GM21576 (cell line): ENCODE measurements around the gene CNNM1.

ENCODE experiments used
- ATAC-seq: cut with Tn5 transposase; IDR thresholded peaks from one replicate; pipeline ENCODE4 v1.9.1; 2021; ENCODE audit warnings: mild to moderate bottlenecking, moderate library complexity; ENCODE audit not compliant: unreplicated experiment

The CNNM1 gene

DNA sequence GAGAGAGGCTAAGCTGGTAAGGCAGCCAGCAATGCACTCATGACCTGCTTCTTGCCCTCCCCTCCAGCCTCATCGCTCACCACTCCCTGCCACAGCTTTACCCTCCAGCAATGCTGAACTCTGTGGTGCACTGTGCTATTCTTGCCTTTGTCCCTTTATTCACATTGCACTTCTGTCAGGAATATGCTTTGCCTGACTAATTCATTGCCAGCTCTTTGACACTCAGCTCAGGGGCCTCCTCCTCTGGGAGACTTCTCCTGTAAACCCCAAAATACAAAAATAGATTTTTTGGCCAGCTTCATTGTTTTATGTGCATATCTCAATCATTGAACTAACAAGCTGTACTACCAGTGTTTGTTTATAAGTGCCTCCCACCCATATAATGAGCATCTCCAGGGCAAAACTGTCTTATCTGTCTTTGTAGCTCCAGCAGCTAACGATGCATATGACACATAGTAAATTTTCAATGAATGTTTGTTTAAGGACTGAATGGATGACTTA is 8.2 kb downstream of the CNNM1 start:
- no peak for ATAC-seq

DNA sequence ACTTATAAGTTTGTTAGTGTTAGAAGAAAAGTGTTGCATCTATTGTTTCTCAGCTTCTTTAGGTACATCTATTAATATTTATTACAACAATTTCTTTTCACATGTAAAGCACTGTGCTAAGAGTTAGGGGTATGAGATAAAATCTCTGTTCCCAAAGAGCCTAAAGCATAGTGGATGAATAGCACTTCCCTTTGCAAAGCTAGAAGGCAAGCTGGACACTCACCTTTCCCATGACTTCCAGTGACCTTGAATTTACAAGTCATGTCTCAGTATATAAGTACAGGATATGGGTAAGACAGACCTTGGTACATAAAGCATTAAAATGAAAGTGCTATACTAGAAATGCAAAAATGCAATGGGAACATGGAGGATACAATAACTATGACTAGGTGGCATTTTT is 8.7 kb downstream of the CNNM1 start:
- ATAC-seq = no peak

DNA sequence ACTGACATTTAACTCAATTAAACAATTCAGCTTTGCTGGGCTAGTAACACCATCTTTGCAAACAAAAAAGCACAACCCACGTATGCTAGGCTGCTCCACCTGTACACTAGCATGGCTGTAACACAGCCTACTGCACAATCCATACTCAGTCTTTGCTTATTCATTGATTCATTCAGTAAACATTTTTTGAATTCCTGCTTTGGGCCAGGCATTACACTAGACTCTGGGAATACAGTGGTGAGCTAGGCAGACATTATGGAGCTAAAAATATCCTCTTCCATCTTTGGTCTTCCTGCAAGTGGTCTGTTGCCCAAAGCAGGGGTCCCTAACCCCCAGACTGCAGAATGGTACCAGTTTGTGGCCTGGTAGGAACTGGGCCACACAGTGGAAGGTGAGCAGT is 9.9 kb downstream of the CNNM1 start:
- no peak for ATAC-seq

DNA sequence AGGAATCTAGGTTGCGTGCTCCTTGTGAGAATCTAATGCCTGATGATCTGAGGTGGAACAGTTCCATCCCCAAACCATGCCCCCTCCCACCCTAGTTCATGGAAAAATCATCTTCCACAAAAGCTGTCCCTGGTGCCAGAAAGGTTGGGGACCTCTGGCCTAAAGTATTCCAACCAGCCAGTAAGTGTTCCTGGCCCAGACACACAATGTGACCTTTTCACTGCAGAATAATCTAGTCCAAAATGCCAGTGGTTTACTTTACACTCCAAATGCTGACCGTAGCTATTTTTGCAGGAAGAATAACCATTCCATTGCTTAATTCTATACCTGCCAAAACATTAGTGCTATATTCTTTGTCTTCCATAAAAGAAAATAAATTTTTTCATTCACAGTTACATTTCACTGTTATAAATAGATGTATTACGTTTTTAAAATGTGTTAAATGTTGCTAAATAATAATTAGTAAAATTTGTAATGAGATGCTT is 10.4 kb downstream of the CNNM1 start:
- no peak for ATAC-seq

DNA sequence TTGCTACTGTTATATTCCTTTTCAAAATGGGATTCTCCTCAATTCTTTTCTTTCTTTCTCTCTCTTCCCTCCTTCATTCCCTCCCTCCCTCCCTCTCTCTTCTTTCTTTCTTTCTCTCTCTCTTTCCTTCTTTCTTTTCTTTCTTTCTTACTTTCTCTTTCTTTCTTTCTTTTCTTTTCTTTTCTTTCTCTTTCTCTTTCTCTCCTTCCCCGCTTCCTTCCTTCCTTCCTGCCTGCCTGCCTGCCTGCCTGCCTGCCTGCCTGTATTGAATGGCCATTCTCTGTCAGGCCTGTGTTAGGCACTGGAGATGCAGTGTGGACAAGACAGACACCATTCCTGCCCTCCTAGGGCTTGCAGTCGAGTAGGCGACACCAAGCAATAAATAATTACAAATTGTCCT is 11.5 kb downstream of the CNNM1 start:
- ATAC-seq = no peak

DNA sequence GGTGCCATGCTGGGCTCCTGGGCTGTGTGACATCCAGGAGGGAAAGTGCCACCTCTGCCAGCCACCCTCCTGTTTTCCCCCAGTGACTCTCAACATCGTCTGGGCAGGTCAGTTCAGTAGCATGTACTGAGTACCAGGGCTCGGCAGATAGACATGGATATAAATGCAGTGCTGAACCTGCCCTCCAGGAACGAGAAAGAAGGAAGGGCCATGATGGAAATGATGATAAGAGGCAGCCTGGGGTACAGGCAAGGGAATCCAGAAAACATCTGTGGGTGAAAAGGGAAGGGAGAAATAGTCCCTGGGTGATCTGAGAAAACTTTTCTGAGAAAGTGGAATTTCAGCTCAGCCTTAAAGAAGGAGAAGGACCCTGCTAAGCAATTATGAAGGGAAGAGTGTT is 12.1 kb downstream of the CNNM1 start:
- no peak for ATAC-seq

DNA sequence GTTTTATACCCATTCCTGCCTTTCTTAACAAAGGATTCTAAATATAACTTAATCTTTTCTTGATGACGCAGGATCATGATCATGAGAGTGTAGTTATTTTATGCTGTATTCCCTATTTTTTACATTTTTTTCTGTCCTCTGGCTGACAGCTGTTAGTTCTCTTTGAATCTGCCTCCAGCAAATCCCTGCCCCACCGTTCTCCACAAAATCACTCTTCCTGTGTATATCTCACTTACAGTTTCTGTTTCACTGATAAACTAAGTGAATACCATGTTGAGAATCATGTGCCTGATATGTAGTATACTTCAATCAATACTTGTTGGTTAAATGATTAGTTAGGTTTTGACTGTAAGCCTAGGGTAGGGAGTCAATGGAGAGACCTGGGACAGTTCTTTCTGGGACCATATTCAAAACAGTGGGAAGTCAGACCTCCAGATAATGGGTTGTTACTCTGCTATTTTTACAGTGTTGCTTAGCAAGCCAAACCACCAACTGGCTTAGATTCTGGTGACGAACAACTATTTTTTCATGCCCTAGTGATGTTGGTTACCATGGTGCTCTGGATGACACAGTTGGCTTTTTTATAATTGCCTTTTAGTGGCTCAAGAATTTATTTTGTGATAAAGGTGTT is 12.8 kb downstream of the CNNM1 start:
- no peak for ATAC-seq

DNA sequence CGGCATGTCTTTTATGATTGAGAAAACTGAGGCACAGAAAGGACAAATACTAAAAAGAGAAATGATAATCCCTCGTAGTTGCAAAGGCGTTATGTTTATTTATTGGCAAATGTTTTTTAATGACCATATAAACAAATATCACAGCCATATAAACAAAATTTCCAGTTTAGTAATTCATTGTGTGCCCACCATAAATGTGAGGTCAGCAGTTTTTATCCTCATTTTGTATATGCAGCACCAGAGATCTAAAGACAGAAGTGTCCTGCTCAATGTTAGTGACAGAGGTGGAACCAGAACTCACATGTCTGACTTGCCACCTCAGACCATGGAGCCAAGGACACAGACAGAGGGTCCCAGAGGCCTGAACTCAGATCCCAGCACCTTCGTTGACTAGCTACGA is 14.1 kb downstream of the CNNM1 start:
- no peak for ATAC-seq

DNA sequence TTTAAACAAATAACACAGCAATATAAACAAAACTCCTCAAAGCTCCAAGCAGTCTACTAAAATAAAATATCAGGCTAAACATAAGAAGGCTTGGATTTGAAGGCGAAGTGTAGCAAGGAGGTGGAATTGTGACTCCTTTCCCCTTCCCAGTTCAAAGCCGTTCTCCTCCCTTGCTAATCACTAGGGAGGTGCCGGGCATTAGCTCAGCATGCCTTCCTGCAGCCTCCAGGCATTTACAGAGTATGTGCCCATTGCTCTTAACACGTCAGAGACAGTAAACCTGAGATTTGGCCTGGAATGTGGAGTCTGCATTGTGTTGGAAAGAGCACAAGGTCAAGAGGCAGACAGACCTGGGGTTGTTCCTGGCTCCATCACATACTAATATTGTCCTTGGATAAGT is 15.6 kb downstream of the CNNM1 start:
- no peak for ATAC-seq

DNA sequence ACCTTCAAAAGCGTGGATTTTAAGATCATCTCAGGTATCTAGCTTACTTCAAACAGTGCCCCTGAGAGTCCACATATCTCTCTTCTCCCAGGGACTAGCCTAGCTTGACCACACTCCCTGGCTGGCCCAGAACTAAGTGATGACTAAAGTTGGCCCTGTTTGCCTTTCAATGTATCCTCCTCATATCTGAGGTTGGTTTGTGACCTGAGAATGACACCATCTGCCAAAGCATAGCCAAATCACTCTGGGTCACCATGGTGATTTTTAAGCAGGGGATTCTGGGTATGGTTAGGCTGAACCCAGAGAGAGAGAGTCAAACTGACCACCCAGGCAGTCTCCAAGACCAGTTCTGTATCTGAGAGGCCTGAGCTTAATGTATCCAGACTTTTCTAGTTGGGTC is 16.2 kb downstream of the CNNM1 start:
- ATAC-seq = no peak

DNA sequence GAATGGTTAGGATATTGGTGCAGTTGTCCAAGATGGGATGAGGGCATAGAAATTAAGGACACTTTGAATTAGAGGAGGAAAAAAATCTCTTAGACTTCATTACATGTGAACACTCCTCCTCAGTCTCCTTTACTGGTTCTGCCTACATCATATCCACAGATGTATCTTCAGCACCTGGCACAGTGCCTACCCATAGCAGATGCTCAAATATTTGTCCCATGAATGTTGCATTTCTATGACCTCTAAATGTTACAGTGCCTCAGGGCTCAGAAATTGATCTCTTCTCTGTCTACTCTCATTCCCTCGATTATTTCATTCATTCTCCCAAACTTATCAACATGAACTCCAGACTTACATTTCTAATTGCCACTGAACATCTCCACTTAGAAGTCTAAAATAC is 17.1 kb downstream of the CNNM1 start:
- no peak for ATAC-seq

DNA sequence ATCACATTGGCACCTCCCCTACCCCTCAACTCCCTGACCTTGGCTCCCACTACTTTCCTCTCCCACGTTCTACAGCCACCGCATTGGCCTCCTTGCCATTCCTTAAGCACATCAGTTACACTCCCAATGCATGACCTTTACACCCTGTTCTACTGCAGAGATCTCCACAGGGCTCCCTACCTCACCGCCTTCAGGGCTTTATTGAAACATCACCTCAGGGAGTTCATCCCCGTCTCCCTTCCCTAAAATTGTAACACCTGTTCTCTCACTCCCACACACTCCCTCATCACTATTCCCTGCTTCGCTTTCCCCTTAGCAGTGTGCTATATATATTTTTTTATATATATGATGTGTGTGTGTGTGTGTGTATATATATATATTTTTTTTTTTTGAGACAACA is 18.5 kb downstream of the CNNM1 start:
- ATAC-seq = no peak

DNA sequence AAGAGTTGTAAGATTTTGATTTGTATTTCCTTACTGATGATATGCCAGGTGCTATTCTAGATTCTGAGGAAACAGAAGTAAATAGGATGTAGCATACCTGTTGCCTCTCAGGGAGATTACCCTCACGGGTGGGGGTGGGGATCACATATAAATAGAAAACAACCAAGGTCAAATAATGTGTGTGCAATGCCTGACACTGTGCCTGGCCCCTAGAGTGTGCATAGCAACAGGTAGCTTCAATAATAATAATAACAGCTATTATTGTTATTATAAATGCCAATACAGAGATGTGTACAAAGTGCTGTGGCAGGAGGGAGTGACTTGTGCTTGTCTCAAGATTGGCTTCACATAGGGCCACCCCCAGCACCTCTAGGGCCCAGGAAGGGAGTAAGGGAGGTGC is 24.0 kb downstream of the CNNM1 start:
- no peak for ATAC-seq

DNA sequence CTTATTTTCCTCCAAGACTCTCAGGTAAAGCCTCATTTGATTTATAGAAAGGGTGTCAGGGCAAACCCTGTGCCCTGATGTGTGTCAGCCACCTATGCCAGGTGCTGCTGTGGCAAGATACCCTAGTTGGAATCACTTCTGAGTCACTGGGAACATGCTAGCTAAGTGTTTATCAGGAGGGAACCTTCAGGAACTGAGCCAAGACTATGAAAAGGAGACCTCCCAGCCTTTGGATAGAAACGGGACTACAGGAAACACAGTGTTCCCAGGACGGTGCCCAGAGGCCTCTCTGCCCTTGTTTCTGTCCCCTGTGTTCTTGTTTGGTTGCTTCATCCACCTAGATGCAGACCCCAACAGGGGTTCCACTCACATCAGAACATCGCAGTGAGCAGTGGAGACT is 28.5 kb downstream of the CNNM1 start:
- ATAC-seq = no peak

DNA sequence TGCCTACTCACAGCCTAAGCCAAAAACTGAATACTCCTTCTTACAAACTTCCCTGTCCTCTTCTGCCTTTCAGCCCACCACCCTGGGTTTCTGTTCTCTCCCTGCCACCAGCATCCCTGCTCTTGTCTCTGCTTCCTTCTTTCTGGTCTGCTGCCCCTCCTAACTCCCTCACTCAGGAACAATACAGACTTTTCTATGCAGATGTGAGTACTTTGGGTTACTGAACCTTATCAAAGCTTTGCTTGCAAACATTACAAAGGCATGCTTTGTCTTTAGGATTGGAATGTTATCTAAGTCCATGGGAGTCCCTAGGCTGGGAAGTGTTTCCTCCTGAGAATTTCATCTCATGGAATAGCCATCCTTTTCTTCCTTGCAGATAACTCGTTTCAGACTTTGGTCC is 28.9 kb downstream of the CNNM1 start:
- no peak for ATAC-seq

DNA sequence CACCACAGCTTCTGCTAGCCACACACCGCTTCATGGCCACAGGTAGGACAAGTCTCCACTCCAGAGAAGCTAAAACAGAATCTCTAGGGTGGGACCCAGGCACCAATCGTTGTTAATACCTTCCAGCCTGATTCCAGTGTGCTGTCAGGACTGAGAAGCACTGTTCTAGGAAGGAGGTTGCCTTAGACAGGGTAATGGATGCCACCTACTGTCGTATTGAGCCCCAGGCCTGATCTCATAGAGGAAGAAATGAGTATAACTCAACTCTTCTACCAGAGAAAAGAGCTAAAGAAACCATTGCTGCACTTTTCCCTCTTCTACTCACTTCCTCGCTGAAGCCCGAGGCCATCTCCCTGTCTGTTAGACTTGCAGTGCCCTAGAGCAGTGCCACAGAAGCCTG is 31.8 kb downstream of the CNNM1 start:
- no peak for ATAC-seq

DNA sequence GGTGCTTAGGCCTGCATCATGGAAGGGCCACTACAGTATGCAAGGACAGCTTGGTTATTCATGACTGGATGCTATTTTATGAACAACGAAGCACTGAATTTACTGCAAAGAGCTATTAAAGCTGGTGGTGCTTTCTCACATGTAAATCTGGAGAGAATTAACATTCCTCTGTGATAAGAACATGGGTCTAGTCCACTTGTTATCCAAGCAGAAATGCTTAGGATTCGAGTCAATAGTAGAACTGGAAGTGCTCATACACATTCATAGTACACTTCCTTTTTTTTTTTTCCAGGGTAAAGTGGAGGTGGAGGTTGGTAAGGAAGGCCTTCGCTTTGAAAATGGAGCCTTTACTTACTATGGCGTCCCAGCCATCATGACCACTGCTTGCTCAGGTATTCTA is 35.0 kb downstream of the CNNM1 start:
- ATAC-seq = no peak

DNA sequence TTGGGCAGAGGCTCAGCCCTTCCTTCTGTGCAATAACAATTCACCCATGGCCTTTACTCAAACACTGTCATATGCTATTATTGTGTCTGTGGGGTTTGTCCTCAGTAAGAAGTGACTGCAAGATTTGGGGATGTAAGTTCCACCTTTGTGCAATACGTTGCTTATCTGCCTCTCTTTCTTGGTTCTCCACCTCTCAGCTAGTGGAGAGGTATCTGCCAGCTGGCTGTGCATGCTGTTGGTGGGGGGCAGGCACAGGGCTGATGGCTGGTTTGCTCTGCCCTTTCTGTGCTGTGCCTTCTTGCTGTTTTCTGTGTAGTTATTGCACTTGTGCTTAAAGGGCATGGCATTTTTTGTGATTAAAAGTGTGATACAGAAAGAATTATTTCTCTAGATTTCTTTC is 36.2 kb downstream of the CNNM1 start:
- no peak for ATAC-seq

DNA sequence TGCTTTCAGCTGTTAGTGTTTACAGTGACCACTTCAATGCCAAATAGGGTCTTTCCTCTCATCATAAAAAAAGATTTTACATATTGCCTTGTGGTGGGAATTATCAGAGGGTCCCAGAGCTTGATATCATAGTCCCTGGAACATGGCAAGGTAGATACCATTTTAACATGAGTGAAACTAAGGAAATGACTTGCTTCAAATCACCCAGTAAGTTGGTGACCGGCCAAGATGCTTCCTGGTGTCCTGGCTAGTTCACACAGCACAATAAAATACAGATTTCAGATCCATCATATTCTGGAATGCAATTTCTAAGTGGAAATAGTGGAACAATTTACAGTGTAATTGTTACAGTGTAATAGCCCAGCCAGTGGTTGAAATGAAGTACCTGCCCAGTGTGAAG is 36.6 kb downstream of the CNNM1 start:
- ATAC-seq = no peak

DNA sequence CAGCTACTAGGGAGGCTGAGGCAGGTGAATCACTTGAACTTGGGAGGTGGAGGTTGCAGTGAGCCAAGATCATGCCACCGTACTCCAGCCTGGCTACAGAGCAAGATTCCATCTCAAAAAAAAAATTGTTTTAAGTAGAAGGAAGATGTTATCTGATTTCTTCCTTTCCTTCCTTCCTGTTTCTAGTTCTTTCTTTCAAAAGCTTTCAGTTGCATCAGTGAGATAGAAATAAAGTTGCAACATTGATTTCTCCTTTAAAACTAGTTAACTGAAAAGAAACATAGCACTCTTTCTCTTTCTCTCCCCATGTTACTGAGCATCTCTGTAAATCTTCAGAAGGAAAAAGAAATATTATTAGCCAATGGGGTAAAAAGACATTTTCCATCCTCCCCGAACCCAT is 37.5 kb downstream of the CNNM1 start:
- no peak for ATAC-seq

DNA sequence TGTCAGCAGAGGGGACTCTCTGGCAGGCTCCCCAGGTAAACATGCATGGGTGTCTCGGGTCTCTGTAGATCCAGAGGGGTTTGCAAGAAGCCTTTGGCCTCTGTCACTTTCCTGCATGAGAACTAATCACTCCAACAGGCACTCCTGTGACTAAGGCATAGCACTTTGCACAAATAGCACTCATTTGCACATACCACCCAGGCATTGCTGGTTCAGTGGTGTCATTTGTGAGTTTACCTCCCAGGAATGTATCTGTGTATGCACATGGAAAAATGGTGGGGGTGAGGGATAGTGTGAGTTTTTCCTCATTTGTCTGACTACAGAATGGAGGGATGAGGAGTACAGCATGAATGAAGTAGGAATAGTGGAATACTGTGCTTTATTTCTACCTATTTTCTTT is 39.5 kb downstream of the CNNM1 start:
- no peak for ATAC-seq

DNA sequence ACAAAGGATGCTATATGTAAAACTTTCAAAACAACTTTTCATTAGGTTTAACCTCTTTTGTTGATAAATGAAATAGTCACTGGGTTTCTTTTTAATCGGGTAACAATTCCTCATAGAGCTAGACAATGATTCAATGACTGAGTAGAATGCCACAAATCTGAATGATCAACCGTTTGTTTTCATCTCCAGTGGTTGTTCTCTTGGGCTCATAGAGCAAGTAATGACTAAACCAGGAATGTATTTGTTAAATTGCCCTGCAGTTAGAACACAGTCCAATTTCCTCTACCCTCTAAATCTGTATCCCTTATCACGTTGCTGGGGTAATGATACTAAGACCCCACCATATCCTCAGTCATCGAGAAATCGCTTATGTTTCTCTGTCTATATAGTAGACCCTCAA is 40.0 kb downstream of the CNNM1 start:
- ATAC-seq = no peak

DNA sequence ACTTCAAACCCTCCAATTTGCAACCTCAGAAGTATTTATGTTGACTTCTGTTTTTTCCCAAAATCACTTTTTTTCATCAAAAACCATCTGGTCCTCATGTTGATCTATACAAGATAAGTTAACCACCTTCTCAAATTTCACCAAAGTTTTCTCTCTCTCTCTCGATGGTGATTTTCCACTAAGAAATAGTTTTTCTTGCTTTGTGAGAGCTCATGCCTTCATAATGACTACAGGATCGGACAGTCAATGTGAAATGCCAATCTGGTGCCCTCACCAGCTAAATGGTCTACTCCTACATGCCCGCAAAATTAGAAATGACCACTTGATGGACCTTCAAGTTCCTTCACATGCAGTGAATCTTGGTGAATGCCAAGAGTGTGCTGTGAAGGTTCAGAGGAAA is 40.4 kb downstream of the CNNM1 start:
- no peak for ATAC-seq
